MCF 10A (cell line): ENCODE data around the gene MAGEF1. TPM values are rescaled to one million over a fixed set of nuclear protein-coding genes. Genes with fewer than 3 reads are reported as not detected.

Experiments used
- BruUV-seq: library from RNA; stranded (reverse); fragments of 400-500 nt; replicated peaks from 2 replicates; lab custom pipeline; 2021; lab: Mats Ljungman, UMichigan
- CTCF ChIA-PET: fragments of 300-600 bp; sonication (Branson Sonifier 250); formaldehyde crosslinking; extraction: SDS; loops from one replicate; lab custom pipeline; 2021; ENCODE audit warnings: antibody characterized with exemption, inconsistent platforms; lab: Yijun Ruan, JAX
- POLR2A ChIA-PET: fragments of 300-600, 350-650 bp; sonication (Branson Sonifier 250); formaldehyde crosslinking; extraction: SDS; loops from one replicate; lab custom pipeline; 2020; ENCODE audit warnings: antibody characterized with exemption, inconsistent platforms; lab: Yijun Ruan, JAX
- DNase-seq: peaks from one replicate; pipeline ENCODE4 v3.0.0-alpha.2; 2018; ENCODE audit not compliant: unreplicated experiment
- H3K27ac Mint-ChIP-seq: one replicate; pipeline ENCODE4 v1.8.0; 2022; ENCODE audit warnings: mild to moderate bottlenecking, low read depth, mixed read lengths; ENCODE audit not compliant: unreplicated experiment
- H3K27me3 Mint-ChIP-seq: one replicate; pipeline ENCODE4 v1.8.0; 2022; ENCODE audit warnings: mixed read lengths; ENCODE audit not compliant: insufficient read depth, unreplicated experiment
- H3K36me3 Mint-ChIP-seq: one replicate; pipeline ENCODE4 v1.8.0; 2022; ENCODE audit warnings: mild to moderate bottlenecking, moderate library complexity, mixed read lengths; ENCODE audit not compliant: insufficient read depth, unreplicated experiment
- H3K4me1 Mint-ChIP-seq: one replicate; pipeline ENCODE4 v1.8.0; 2022; ENCODE audit warnings: mixed read lengths; ENCODE audit not compliant: insufficient read depth, unreplicated experiment
- H3K4me3 Mint-ChIP-seq: one replicate; pipeline ENCODE4 v1.8.0; 2022; ENCODE audit warnings: mild to moderate bottlenecking, moderate library complexity, mixed read lengths; ENCODE audit not compliant: unreplicated experiment
- H3K9me3 Mint-ChIP-seq: one replicate; pipeline ENCODE4 v1.8.0; 2022; ENCODE audit warnings: mixed read lengths; ENCODE audit not compliant: unreplicated experiment
- CTCF ChIP-seq: fragments of 200-600 bp; IDR thresholded peaks from one replicate; pipeline ENCODE4 v1.8.0; 2022; ENCODE audit warnings: antibody characterized with exemption, mild to moderate bottlenecking; ENCODE audit not compliant: unreplicated experiment
- intact Hi-C: fragments of 100-400 bp; cut with micrococcal nuclease; formaldehyde crosslinking; loops from 2 replicates; pipeline ENCODE4 v1.14.1; 2022
- total RNA-seq: library from RNA; stranded (reverse); gene quantifications from 2 replicates; pipeline ENCODE4 v1.2.3, GENCODE V29; 2022

The MAGEF1 gene
- total RNA-seq, 1 experiment from 2014 or later: 34.5 TPM

DNA sequence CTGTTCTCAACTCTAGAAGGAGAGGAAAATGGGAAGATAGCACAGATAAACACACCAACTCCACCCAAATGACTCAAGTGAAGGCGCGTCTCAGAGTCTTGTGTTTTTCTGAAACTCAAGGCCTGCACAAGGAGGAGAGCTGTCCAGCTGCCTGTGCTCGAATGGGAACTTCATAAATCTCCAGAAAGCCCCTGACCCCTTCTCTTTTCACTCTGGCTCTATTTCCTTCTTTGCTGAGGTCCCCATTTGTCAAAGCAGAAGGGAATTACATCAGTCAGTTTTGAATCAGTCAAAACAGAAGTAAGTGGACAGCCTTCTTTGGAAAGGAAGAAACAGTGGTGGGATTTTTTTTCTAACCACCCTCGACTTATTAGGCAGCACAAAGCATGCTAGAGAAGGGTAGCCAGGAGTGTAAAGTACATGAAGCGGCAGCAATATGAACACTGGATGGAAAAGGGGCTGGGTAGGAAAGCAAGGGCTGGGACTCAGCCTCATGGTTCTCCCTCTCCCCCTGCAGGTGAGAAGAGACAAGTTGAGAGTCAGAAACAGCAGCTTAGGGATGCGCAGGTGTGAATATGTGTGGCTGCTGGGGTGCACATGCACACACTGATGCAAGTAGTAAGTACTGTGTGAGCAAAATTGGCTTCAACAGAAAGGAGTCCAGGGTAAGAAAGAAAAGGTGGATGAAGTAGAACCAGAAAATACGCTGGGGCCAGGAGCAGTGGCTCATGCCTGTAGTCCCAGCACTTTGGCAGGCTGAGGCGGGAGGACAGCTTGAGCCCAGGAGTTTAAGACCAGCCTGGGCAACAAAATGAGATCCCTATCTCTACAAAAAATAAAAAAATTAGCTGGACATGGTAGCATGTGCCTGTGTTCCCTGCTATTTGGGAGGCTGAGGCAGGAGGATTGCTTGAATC, 36.6 kb upstream of the MAGEF1 start:
- intact Hi-C loops: loop anchor here (1.0 to 2.0 kb wide), 3 partner anchors 21 to 187 kb away; partner anchors contain the start of gene EPHB3
- POLR2A ChIA-PET: interaction anchor here (0.6 to 5.7 kb wide), 19 partner anchors 10 to 199 kb away, joined by 3 to 71 read pairs (median 5); partner anchors contain the start of genes EPHB3 and MAGEF1
- CTCF ChIA-PET: interaction anchor here (0.6 to 4.8 kb wide), 25 partner anchors 8 to 226 kb away, joined by 3 to 33 read pairs (median 4); no protein-coding TSS in a partner anchor
- TF ChIP-seq CTCF: peak; percentile 60
- BruUV-seq: no TSS peak
- Mint-ChIP-seq H3K4me3 (no peak overlapping the region), H3K27me3 (no peaks in the 10 kb centered on the region), H3K36me3 (no peaks in the 10 kb centered on the region), H3K4me1 (peaks cover 18% of the 10 kb centered on the region), H3K9me3 (no peaks in the 10 kb centered on the region), H3K27ac (no peak overlapping the region)
- peak; percentile 73 for DNase-seq

GRCh38 chr3:184746131-184747120, 34.6 kb upstream of the MAGEF1 start:
- BruUV-seq: no TSS peak
- Mint-ChIP-seq H3K9me3 (no peaks in the 10 kb centered on the region), H3K27ac (no peak overlapping the region), H3K27me3 (no peaks in the 10 kb centered on the region), H3K4me3 (no peak overlapping the region), H3K36me3 (no peaks in the 10 kb centered on the region), H3K4me1 (peaks cover 21% of the 10 kb centered on the region)
- intact Hi-C loops: no loop called here
- ChIA-PET CTCF (interaction anchor here (0.7 to 0.8 kb wide), 3 partner anchors 19 to 94 kb away, joined by 3 to 4 read pairs (median 3); no protein-coding TSS in a partner anchor), POLR2A (interaction anchor here (0.7 to 10.4 kb wide), 4 partner anchors 8 to 185 kb away, joined by 3 to 183 read pairs (median 36); partner anchors contain the start of gene EPHB3)
- DNase-seq: no peak
- TF ChIP-seq CTCF: no peak

DNA sequence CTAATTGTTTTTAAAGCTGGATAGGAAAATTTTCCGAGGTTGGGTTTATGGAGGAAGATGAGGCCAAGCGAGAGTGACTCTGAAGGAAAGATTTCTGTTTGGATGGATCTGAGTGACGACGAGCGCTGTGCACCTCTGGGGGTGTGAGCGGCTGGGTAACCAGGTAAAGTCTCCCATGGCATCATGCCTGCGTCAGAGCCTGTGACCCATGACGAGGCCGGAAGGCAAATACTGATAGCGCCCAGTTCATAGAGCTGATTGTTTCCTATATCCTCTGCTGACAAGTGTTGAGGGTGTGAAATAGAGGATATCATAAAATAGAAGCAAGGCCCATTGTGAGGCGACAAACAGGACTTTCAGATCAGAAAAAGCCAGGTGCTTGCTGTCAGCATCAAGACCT, 33.7 kb upstream of the MAGEF1 start:
- H3K4me1 Mint-ChIP-seq: peaks cover 30% of the 10 kb centered on the region
- TF ChIP-seq CTCF: no peak
- CTCF ChIA-PET: interaction anchor here (0.8 to 2.1 kb wide), 2 partner anchors 33 to 93 kb away, joined by 3 to 6 read pairs; no protein-coding TSS in a partner anchor
- H3K27me3 Mint-ChIP-seq: no peaks in the 10 kb centered on the region
- no peak overlapping the region for H3K27ac Mint-ChIP-seq
- no peak overlapping the region for H3K4me3 Mint-ChIP-seq
- no TSS peak for BruUV-seq
- POLR2A ChIA-PET: interaction anchor here (5.7 to 10.4 kb wide), 2 partner anchors 22 to 184 kb away, joined by 68 to 183 read pairs; partner anchors contain the start of gene EPHB3
- H3K9me3 Mint-ChIP-seq: no peaks in the 10 kb centered on the region
- intact Hi-C loops: no loop called here
- DNase-seq: no peak
- H3K36me3 Mint-ChIP-seq: no peaks in the 10 kb centered on the region
